DND-41 (cell line): ENCODE data around the gene SLC4A1AP.
"Not testable (repeated sequence)": the region's sequence is repeated elsewhere in the genome, so short reads cannot be mapped to it uniquely, and the experiment has no call there.

Experiments used
- ATAC-seq: fragments of 200-7000 bp; cut with Tn5 transposase; 3 replicates; pipeline ENCODE4 v1.9.1; 2021; ENCODE audit warnings: low read depth; ENCODE audit not compliant: insufficient read depth
- DNase-seq: peaks from one replicate; pipeline ENCODE4 v3.0.0-alpha.2; 2020
- H2AFZ ChIP-seq: 2 replicates; pipeline ENCODE4 v1.6.0; 2012; ENCODE audit warnings: low read depth, low read length
- H3K27ac ChIP-seq: 2 replicates; pipeline ENCODE4 v1.5.1; 2012; ENCODE audit warnings: low read length, inconsistent platforms
- H3K27me3 ChIP-seq: fragments of 200-600 bp; sonication (generic); 2 replicates; pipeline ENCODE4 v1.6.0; 2012; ENCODE audit warnings: low read length, mild to moderate bottlenecking, inconsistent platforms; ENCODE audit not compliant: insufficient read depth, poor library complexity
- H3K36me3 ChIP-seq: 2 replicates; pipeline ENCODE4 v1.5.1; 2012; ENCODE audit warnings: low read length, inconsistent platforms; ENCODE audit not compliant: insufficient read depth
- H3K4me1 ChIP-seq: 2 replicates; pipeline ENCODE4 v1.5.1; 2012; ENCODE audit warnings: mild to moderate bottlenecking, low read length; ENCODE audit not compliant: insufficient read depth
- H3K4me2 ChIP-seq: 2 replicates; pipeline ENCODE4 v1.6.0; 2012; ENCODE audit warnings: mild to moderate bottlenecking, moderate library complexity, low read length, inconsistent platforms; ENCODE audit not compliant: insufficient read depth
- H3K4me3 ChIP-seq, 2 experiments: fragments of 200-600 bp in 1 of 2; shearing (Covaris generic) in 1 of 2; 2 replicates each; pipeline ENCODE4 v1.5.1; 2012 to 2016; ENCODE audit warnings: inconsistent platforms in 2 of 2, low read length in 2 of 2, mild to moderate bottlenecking in 2 of 2, low read depth in 1 of 2, moderate library complexity in 1 of 2
- H3K79me2 ChIP-seq: 2 replicates; pipeline ENCODE4 v1.6.0; 2012; ENCODE audit warnings: low read length, inconsistent platforms; ENCODE audit not compliant: insufficient read depth
- H3K9ac ChIP-seq: 2 replicates; pipeline ENCODE4 v1.6.0; 2012; ENCODE audit warnings: low read depth, mild to moderate bottlenecking, inconsistent platforms, low read length, moderate library complexity
- H3K9me3 ChIP-seq: 2 replicates; pipeline ENCODE4 v1.5.1; 2012; ENCODE audit warnings: low read length, moderate library complexity, mild to moderate bottlenecking, inconsistent platforms; ENCODE audit not compliant: insufficient read depth, severe bottlenecking
- H4K20me1 ChIP-seq: 2 replicates; pipeline ENCODE4 v1.6.0; 2012; ENCODE audit warnings: low read length; ENCODE audit not compliant: insufficient read depth
- CTCF ChIP-seq: IDR thresholded peaks from 2 replicates; pipeline ENCODE4 v1.5.1; 2012; ENCODE audit warnings: borderline replicate concordance, low read length, moderate library complexity, mild to moderate bottlenecking; ENCODE audit not compliant: poor library complexity, severe bottlenecking; ENCODE audit errors: extremely low read depth
- EZH2 ChIP-seq: IDR thresholded peaks from 3 replicates; pipeline ENCODE4 v1.6.1; 2012; ENCODE audit warnings: borderline replicate concordance, low read depth, mild to moderate bottlenecking, moderate library complexity, low read length, inconsistent platforms; ENCODE audit not compliant: severe bottlenecking

The SLC4A1AP gene

GRCh38 chr2:27671235-27671634, 7.5 kb downstream of the SLC4A1AP start:
- no peaks in the 10 kb centered on the region for H4K20me1 ChIP-seq
- no peak overlapping the region for H2AFZ ChIP-seq
- no peaks in the 10 kb centered on the region for H3K79me2 ChIP-seq
- H3K36me3 ChIP-seq, result peaks cover 53% of the 10 kb centered on the region
- no peak for DNase-seq
- H3K4me3 ChIP-seq, result no peak overlapping the region
- no peaks in the 10 kb centered on the region; the same call in 1 of the 2 replicates for H3K4me1 ChIP-seq
- H3K27me3 ChIP-seq, result no peaks in the 10 kb centered on the region
- ATAC-seq, result no peak
- no peak overlapping the region for H3K27ac ChIP-seq
- TF ChIP-seq EZH2, result no peak
- TF ChIP-seq CTCF, result no peak
- H3K4me2 ChIP-seq, result no peak overlapping the region
- no peaks in the 10 kb centered on the region for H3K9me3 ChIP-seq
- no peak overlapping the region for H3K9ac ChIP-seq

DNA sequence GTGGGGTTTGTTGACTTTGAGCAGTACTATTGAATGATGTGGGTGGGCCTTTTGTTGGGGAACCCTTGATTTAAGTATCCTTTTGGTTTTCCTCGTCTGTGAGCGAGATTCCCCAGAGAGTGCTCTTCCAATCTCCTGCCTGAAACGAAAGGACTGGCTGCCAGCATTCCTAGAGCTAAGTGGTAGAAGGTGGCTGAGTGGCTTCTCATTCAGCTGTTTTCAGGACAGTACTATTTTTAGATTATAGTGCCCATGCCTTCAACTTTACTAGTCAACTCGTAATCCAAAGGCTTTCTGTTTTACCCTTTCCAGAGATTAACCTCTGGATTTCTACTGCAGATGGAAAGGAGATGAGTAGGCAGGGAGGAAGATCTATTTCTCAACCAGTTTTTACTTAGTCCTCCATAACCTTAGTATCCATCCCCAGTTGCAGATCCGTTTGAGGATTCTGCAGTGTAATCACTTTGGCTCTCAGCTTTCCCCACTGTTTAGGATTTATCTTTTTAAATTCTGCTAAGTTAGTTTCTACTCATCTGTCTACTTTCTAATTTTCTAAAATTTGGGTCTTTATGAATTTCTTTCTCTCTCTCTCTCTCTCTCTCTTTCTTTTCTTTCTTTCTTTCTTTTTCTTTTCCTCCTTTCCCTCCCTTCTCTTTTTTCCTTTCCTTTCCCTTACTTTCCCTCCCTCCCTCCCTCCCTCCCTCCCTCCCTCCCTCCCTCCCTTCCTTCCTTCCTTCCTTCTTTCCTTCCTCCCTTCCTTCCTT, 9.2 kb downstream of the SLC4A1AP start:
- no peak for TF ChIP-seq CTCF
- no peak for TF ChIP-seq EZH2
- no peaks in the 10 kb centered on the region for H4K20me1 ChIP-seq
- H3K79me2 ChIP-seq, result no peaks in the 10 kb centered on the region
- DNase-seq (no peak), ATAC-seq (no peak)
- H3K4me2 ChIP-seq, result no peak overlapping the region
- no peak overlapping the region for H3K27ac ChIP-seq
- no peak overlapping the region for H3K9ac ChIP-seq
- no peak overlapping the region for H2AFZ ChIP-seq
- H3K4me3 ChIP-seq, result no peak overlapping the region
- H3K4me1 ChIP-seq, result no peaks in the 10 kb centered on the region
- peaks cover 60% of the 10 kb centered on the region for H3K36me3 ChIP-seq
- H3K9me3 ChIP-seq, result no peaks in the 10 kb centered on the region
- no peaks in the 10 kb centered on the region for H3K27me3 ChIP-seq

- Histone ChIP-seq H3K4me3 (no peak overlapping the region), H4K20me1 (no peaks in the 10 kb centered on the region), H3K9ac (no peak overlapping the region), H3K4me2 (no peak overlapping the region), H3K27ac (no peak overlapping the region), H3K27me3 (no peaks in the 10 kb centered on the region), H3K36me3 (peaks cover 75% of the 10 kb centered on the region), H2AFZ (no peak overlapping the region), H3K4me1 (no peaks in the 10 kb centered on the region), H3K79me2 (no peaks in the 10 kb centered on the region), H3K9me3 (no peaks in the 10 kb centered on the region)
- TF ChIP-seq EZH2 (no peak), CTCF (no peak)
- DNase-seq (no peak), ATAC-seq (no peak)
These were observed 16.9 kb downstream of the SLC4A1AP start for GRCh38 chr2:27680571-27680970.

DNA sequence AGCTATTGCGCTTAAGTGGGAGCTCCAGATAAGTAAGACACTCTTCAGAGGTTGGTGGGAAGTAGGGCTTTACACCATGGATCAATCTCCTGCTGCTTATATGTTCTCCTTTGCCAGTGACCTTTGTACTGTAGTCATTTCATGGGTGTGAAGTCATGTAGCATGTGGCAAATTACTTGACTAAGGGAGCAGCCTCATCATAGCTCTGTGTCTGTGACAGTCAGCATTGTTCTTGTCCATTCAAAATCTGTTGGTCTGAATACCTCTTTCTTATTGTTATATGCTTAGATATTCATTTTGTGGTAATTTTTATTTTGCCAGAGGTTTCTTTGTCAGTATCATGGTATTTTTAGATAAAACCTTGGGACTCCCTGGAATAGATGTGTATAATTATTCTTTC, 18.2 kb downstream of the SLC4A1AP start:
- Histone ChIP-seq H3K4me1 (no peaks in the 10 kb centered on the region), H3K4me3 (no peak overlapping the region), H3K79me2 (no peaks in the 10 kb centered on the region), H3K27me3 (no peaks in the 10 kb centered on the region), H3K4me2 (no peak overlapping the region), H3K9ac (no peak overlapping the region), H2AFZ (no peak overlapping the region), H3K36me3 (peaks cover 74% of the 10 kb centered on the region), H4K20me1 (no peaks in the 10 kb centered on the region), H3K9me3 (no peaks in the 10 kb centered on the region), H3K27ac (no peak overlapping the region)
- DNase-seq (no peak), ATAC-seq (no peak)
- TF ChIP-seq EZH2 (no peak), CTCF (no peak)

GRCh38 chr2:27682334-27682771, 18.7 kb downstream of the SLC4A1AP start:
- not testable (repeated sequence) for H3K4me1 ChIP-seq, H3K27me3 ChIP-seq, H2AFZ ChIP-seq, H3K27ac ChIP-seq, H3K9me3 ChIP-seq, H3K9ac ChIP-seq, H3K4me3 ChIP-seq, H3K79me2 ChIP-seq, DNase-seq, ATAC-seq, H4K20me1 ChIP-seq, H3K4me2 ChIP-seq
- peaks cover 69% of the 10 kb centered on the region for H3K36me3 ChIP-seq
